ENCODE results near the gene ZBTB20. TPM values are rescaled to one million over a fixed set of nuclear protein-coding genes. Genes with fewer than 3 reads are reported as not detected.
"Not testable (repeated sequence)": the region's sequence is repeated elsewhere in the genome, so short reads cannot be mapped to it uniquely, and the experiment has no call there.

ZBTB20 gene
- total RNA-seq, 1 donor from 2014 or later, result 62.0 TPM

DNA sequence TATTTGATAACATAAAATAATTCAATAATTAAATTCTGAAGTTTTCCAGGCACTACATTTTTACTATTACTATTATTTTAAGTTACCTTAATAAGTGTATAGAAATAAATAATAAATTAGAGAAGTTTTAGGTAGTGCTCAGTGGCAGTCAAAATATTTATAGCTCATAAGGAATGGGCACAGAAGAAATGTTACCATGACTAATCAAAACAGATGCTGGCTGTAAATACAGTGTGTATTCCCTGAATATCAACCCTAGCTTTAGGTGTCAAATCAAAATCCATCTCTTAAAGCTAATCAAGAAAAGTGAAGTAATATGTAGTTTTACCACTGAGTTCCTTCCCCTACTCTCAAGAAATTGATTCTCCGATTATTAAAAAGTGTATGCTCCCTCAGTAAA is 35.5 kb downstream of the ZBTB20 start:
- DNase-seq, result no peak
- Histone ChIP-seq H3K9me3 (replicated peaks) (peaks cover 4% of the 10 kb centered on the region), H3K27me3 (ENCODE audit: low read depth) (no peaks in the 10 kb centered on the region), H3K36me3 (peaks cover 6% of the 10 kb centered on the region), H3K4me1 (peaks cover 42% of the 10 kb centered on the region), H3K27ac (replicated peaks) (peak overlapping the region; percentile 57), H3K4me3 (no peak overlapping the region)
- intact Hi-C loops (cut with micrococcal nuclease), result no loop called here
- TF ChIP-seq, protein P1, sequence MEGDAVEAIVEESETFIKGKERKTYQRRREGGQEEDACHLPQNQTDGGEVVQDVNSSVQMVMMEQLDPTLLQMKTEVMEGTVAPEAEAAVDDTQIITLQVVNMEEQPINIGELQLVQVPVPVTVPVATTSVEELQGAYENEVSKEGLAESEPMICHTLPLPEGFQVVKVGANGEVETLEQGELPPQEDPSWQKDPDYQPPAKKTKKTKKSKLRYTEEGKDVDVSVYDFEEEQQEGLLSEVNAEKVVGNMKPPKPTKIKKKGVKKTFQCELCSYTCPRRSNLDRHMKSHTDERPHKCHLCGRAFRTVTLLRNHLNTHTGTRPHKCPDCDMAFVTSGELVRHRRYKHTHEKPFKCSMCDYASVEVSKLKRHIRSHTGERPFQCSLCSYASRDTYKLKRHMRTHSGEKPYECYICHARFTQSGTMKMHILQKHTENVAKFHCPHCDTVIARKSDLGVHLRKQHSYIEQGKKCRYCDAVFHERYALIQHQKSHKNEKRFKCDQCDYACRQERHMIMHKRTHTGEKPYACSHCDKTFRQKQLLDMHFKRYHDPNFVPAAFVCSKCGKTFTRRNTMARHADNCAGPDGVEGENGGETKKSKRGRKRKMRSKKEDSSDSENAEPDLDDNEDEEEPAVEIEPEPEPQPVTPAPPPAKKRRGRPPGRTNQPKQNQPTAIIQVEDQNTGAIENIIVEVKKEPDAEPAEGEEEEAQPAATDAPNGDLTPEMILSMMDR (IDR thresholded peaks at IDR 0.05; ENCODE audit: borderline replicate concordance), result no peak

DNA sequence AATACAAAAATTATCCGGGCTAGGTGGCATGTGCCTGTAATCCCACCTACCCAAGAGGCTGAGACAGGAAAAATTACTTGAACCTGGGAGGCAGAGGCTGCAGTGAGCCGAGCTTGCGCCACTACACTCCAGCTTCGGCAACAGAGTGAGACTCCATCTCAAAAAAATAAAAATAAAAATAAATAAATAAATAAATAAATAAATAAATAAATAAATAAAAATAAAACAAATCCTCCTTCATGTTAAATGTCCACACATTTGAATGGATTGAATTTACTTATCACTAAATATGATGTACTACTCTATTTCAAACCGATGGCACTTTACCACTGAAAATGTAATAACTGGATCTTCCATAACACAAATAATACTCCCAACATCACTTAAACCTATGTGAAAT is 36.3 kb downstream of the ZBTB20 start:
- peak overlapping the region; percentile 57 for H3K27ac ChIP-seq (replicated peaks)
- no peak for DNase-seq

DNA sequence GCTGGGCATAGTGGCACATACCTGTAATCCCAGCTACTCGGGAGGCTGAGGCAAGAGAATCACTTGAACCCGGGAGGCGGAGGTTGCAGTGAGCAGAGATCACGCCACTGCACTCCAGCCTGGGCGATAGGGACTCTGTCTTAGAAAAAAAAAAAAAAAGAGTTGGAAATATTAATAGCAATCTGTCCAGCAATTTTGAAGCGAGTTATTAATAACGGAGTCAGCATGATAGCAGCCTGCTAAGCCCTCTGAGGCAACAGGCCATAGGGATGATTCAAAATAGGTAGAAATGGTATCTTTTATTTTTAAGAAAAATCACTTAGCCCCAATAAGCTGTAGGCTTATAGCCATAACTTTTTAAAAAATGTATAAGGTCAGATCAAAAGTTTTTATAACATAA is 37.0 kb downstream of the ZBTB20 start:
- DNase-seq; H3K36me3 ChIP-seq; H3K9me3 ChIP-seq (replicated peaks); H3K27me3 ChIP-seq (ENCODE audit: low read depth); intact Hi-C loops (cut with micrococcal nuclease): not testable (repeated sequence)
- peaks cover 45% of the 10 kb centered on the region for H3K4me1 ChIP-seq
- peak overlapping the region; percentile 41 for H3K27ac ChIP-seq (replicated peaks)
- peak overlapping the region; percentile 40 for H3K4me3 ChIP-seq

More for the DNA sequence above, 36.3 kb downstream of the ZBTB20 start:
- H3K36me3 ChIP-seq, result peaks cover 6% of the 10 kb centered on the region
- no peak overlapping the region for H3K4me3 ChIP-seq
- H3K27me3 ChIP-seq (ENCODE audit: low read depth), result no peaks in the 10 kb centered on the region
- TF ChIP-seq, protein P1 (IDR thresholded peaks at IDR 0.05; ENCODE audit: borderline replicate concordance), result no peak
- H3K4me1 ChIP-seq, result peaks cover 42% of the 10 kb centered on the region
- peaks cover 4% of the 10 kb centered on the region for H3K9me3 ChIP-seq (replicated peaks)
- intact Hi-C loops (cut with micrococcal nuclease), result no loop called here

DNA sequence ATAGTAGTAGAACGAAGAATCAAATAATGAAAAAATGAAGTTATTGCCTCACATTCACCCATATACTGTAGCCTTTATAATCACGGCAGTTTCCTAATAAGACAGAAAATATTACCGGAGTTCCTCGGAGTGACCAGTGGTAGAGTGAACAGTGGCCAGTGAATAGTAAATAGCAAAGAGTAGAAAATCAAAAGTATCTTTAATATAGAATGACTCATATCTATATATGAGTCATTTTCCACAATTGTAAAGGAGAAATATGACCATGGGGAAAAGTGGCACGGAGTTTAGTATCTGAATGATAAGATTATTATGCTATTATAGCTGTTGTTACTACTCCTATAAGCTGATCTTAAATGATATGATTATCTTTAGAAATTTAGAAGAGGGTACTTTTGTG is 38.5 kb downstream of the ZBTB20 start:
- no peak overlapping the region for H3K4me3 ChIP-seq
- TF ChIP-seq, protein P1 (IDR thresholded peaks at IDR 0.05; ENCODE audit: borderline replicate concordance), result no peak
- peaks cover 15% of the 10 kb centered on the region for H3K9me3 ChIP-seq (replicated peaks)
- peaks cover 38% of the 10 kb centered on the region for H3K4me1 ChIP-seq
- DNase-seq, result no peak
- no peaks in the 10 kb centered on the region for H3K27me3 ChIP-seq (ENCODE audit: low read depth)
- intact Hi-C loops (cut with micrococcal nuclease), result no loop called here
- H3K36me3 ChIP-seq, result peaks cover 15% of the 10 kb centered on the region
- H3K27ac ChIP-seq (replicated peaks), result no peak overlapping the region

DNA sequence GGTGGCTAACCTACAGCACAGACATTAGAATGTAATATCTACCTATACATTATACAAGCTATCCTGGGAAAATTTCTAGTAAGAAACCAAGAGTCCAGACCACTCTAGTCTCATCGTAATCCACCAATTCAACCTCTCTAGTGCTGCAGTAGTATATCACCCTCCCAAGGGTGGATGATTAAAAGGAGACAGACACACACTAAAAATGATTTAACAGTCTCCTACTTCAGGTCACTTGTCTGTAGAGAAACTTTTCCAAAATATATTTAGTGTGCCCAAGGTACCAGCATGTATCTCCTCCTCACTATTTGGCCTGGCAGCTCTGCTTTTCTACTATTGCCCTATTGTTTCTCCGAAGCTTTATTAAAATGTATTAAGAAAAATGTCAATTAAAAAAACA is 45.0 kb downstream of the ZBTB20 start:
- peaks cover 9% of the 10 kb centered on the region for H3K36me3 ChIP-seq
- intact Hi-C loops (cut with micrococcal nuclease), result no loop called here
- no peaks in the 10 kb centered on the region for H3K27me3 ChIP-seq (ENCODE audit: low read depth)
- no peak for DNase-seq
- TF ChIP-seq, protein P1 (IDR thresholded peaks at IDR 0.05; ENCODE audit: borderline replicate concordance), result no peak
- H3K4me3 ChIP-seq, result no peak overlapping the region
- H3K4me1 ChIP-seq, result peaks cover 51% of the 10 kb centered on the region
- peaks cover 11% of the 10 kb centered on the region for H3K9me3 ChIP-seq (replicated peaks)
- H3K27ac ChIP-seq (replicated peaks), result peak overlapping the region; percentile 82

DNA sequence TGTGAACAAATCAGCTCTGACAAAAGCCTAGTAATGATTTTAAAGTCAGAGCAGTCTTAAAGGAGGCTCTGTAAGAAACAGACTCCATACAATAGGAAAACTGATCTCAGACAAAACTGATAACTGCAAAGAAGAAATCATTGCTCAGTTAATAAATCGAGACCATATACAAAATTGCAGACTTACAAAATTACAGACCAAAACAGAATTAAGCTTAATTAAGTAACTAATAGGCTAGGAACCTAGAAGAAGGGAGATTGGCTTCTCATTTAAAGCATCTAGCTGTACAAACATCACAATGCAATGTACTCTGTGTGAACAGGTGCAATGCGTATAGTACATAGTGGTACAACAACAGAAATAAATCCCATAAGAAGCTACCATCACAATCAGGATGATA is 46.3 kb downstream of the ZBTB20 start:
- intact Hi-C loops (cut with micrococcal nuclease), result no loop called here
- H3K36me3 ChIP-seq, result peaks cover 9% of the 10 kb centered on the region
- H3K4me1 ChIP-seq, result peaks cover 63% of the 10 kb centered on the region
- H3K27me3 ChIP-seq (ENCODE audit: low read depth), result no peaks in the 10 kb centered on the region
- peaks cover 11% of the 10 kb centered on the region for H3K9me3 ChIP-seq (replicated peaks)
- DNase-seq, result no peak
- TF ChIP-seq, protein P1 (IDR thresholded peaks at IDR 0.05; ENCODE audit: borderline replicate concordance), result no peak
- peak overlapping the region; percentile 66 for H3K4me3 ChIP-seq
- H3K27ac ChIP-seq (replicated peaks), result peak overlapping the region; percentile 82
